Middle frontal gyrus (tissue), 1 donor: ENCODE results near the gene CHRD.
A peak's percentile ranks its signal among the peaks of the same experiment; 100 is the strongest.
"Not testable (repeated sequence)": the region's sequence is repeated elsewhere in the genome, so short reads cannot be mapped to it uniquely, and the experiment has no call there.

Experiments
- DNase-seq: peaks from one replicate; pipeline ENCODE4 v3.0.0-alpha.2; 2015; ENCODE audit warnings: low spot score; ENCODE audit errors: extremely low spot score

CHRD gene

GRCh38 chr3:184414418-184415202 is 34.8 kb downstream of the CHRD start:
- no peak for DNase-seq

- no peak for DNase-seq
Measured at GRCh38 chr3:184415203-184415490, 35.3 kb downstream of the CHRD start.

- no peak for DNase-seq
Measured at GRCh38 chr3:184417619-184418327, 37.9 kb downstream of the CHRD start.

GRCh38 chr3:184419171-184419570 is 39.3 kb downstream of the CHRD start:
- DNase-seq, result peak; percentile 18

- DNase-seq, result no peak
Measured at GRCh38 chr3:184423561-184423960, 43.7 kb downstream of the CHRD start.

GRCh38 chr3:184426691-184427141 is 46.9 kb downstream of the CHRD start:
- DNase-seq, result no peak

- peak; percentile 40 for DNase-seq
Measured at GRCh38 chr3:184428561-184429175, 48.8 kb downstream of the CHRD start.

- DNase-seq, result no peak
Measured at GRCh38 chr3:184429786-184430185, 49.9 kb downstream of the CHRD start.

GRCh38 chr3:184430940-184431339 is 51.1 kb downstream of the CHRD start:
- DNase-seq, result no peak

- DNase-seq, result not testable (repeated sequence)
Measured at GRCh38 chr3:184433178-184433577, 53.3 kb downstream of the CHRD start.

GRCh38 chr3:184439096-184439495 is 59.2 kb downstream of the CHRD start:
- DNase-seq, result no peak
